ENCODE measurements around the gene COL8A2.

The COL8A2 gene

GRCh38 chr1:36092166-36092797 lies 32.7 kb downstream of the COL8A2 start:
- DNase-seq (ENCODE audit: low read depth): no peak
- TF ChIP-seq CTCF (conservative IDR thresholded peaks at IDR 0.05; ENCODE audit: control insufficient read depth, insufficient read depth, low read depth, low read length): no peak
- H3K4me3 ChIP-seq (ENCODE audit: control insufficient read depth, low read depth, low read length): no peak overlapping the region

- H3K4me3 ChIP-seq (ENCODE audit: control insufficient read depth, low read depth, low read length): no peak overlapping the region
- TF ChIP-seq CTCF (conservative IDR thresholded peaks at IDR 0.05; ENCODE audit: control insufficient read depth, insufficient read depth, low read depth, low read length): no peak
- DNase-seq (ENCODE audit: low read depth): no peak
These were observed 33.3 kb downstream of the COL8A2 start for GRCh38 chr1:36091698-36092097.

GRCh38 chr1:36091141-36091540 lies 33.9 kb downstream of the COL8A2 start:
- no peak overlapping the region for H3K4me3 ChIP-seq (ENCODE audit: control insufficient read depth, low read depth, low read length)
- no peak for DNase-seq (ENCODE audit: low read depth)
- no peak for TF ChIP-seq CTCF (conservative IDR thresholded peaks at IDR 0.05; ENCODE audit: control insufficient read depth, insufficient read depth, low read depth, low read length)

GRCh38 chr1:36089393-36090121 lies 35.5 kb downstream of the COL8A2 start:
- no peak for TF ChIP-seq CTCF (conservative IDR thresholded peaks at IDR 0.05; ENCODE audit: control insufficient read depth, insufficient read depth, low read depth, low read length)
- peak; percentile 31 for DNase-seq (ENCODE audit: low read depth)
- peak overlapping the region; percentile 84 for H3K4me3 ChIP-seq (ENCODE audit: control insufficient read depth, low read depth, low read length)

GRCh38 chr1:36088577-36089392 lies 36.2 kb downstream of the COL8A2 start, which contains the start of gene ADPRS:
Gene ADPRS (plus strand): TSS chr1:36088892. CDS start chr1:36088905, 13 bp downstream.
- TF ChIP-seq CTCF (conservative IDR thresholded peaks at IDR 0.05; ENCODE audit: control insufficient read depth, insufficient read depth, low read depth, low read length): peak; percentile 64
- peak within 1 kb of the TSS; percentile 84 for H3K4me3 ChIP-seq (ENCODE audit: control insufficient read depth, low read depth, low read length)
- peak; percentile 85 for DNase-seq (ENCODE audit: low read depth)

- DNase-seq (ENCODE audit: low read depth): no peak
- H3K4me3 ChIP-seq (ENCODE audit: control insufficient read depth, low read depth, low read length): peak overlapping the region; percentile 51
- no peak for TF ChIP-seq CTCF (conservative IDR thresholded peaks at IDR 0.05; ENCODE audit: control insufficient read depth, insufficient read depth, low read depth, low read length)
These were observed 36.8 kb downstream of the COL8A2 start for GRCh38 chr1:36088265-36088576.

Data from fibroblast of mammary gland (primary cell).